ENCODE results near the gene CD22.

DNA sequence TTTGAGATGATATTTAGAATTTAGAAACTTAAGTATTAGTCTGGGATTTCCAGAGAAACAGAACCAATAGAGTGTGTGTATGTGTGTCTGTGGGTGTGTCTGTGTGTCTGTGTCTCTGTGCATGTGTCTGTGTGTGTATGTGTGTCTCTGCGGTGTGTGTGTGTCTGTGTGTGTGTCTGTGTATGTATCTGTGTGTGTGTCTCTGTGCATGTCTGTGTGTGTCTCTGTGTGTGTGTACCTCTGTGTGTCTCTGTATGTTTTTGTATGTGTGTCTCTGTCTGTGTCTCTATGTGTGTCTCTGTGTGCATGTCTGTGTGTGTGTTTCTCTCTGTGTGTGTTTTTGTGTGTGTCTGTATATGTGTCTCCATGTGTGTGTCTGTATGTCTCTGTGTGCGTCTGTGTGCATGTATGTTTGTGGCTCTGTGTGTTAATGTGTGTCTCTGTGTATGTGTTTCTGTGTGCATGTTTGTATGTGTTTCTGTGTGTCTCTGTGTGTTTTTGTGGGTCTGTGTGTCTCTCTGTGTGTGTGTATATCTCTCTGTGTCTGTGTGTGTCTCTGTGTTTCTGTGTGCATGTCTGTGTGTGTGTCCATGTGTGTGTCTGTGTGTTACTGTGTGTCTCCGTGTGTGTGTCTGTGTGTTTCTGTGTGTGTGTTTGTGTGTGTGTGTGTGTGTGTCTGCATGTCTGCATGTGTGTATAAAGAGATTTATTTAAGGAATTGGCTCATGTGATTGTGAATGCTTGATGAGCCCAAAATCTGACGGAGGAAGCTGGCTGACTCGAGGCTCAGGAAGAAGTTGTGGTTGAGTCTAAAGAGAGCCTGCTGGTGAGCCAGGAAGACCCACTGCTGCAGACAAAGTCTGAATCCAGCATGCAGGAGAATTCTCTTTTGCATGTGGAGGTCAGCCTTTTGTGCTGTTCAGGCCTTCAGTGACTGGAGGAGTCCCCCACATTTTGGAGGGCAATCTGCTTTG lies 64.0 kb downstream of the CD22 start:
- TF ChIP-seq, protein P1, sequence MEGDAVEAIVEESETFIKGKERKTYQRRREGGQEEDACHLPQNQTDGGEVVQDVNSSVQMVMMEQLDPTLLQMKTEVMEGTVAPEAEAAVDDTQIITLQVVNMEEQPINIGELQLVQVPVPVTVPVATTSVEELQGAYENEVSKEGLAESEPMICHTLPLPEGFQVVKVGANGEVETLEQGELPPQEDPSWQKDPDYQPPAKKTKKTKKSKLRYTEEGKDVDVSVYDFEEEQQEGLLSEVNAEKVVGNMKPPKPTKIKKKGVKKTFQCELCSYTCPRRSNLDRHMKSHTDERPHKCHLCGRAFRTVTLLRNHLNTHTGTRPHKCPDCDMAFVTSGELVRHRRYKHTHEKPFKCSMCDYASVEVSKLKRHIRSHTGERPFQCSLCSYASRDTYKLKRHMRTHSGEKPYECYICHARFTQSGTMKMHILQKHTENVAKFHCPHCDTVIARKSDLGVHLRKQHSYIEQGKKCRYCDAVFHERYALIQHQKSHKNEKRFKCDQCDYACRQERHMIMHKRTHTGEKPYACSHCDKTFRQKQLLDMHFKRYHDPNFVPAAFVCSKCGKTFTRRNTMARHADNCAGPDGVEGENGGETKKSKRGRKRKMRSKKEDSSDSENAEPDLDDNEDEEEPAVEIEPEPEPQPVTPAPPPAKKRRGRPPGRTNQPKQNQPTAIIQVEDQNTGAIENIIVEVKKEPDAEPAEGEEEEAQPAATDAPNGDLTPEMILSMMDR (IDR thresholded peaks at IDR 0.05): no peak
- TF ChIP-seq POLR2AphosphoS5 (IDR thresholded peaks at IDR 0.05) (no peak), POLR2A (IDR thresholded peaks at IDR 0.05) (no peak), EP300 (IDR thresholded peaks at IDR 0.05) (no peak)
